Right lobe of liver (tissue), 6 donors: ENCODE data around the gene DLG1. TPM values are rescaled to one million over a fixed set of nuclear protein-coding genes. Genes with fewer than 3 reads are reported as not detected.

Experiments
- ATAC-seq, 4 donors: fragments of 200-7000 bp; cut with Tn5 transposase; one replicate each; pipeline ENCODE4 v1.9.1; 2020; ENCODE audit warnings: mild to moderate bottlenecking in 4 of 4, moderate library complexity in 4 of 4
- DNase-seq, 3 donors: peaks; one replicate each; pipeline ENCODE4 v3.0.0-alpha.2; 2020
- H3K27ac ChIP-seq, 3 donors: fragments of 200-600 bp; one replicate each; pipeline ENCODE4 v1.8.0; 2022
- H3K27me3 ChIP-seq, 2 donors: fragments of 200-600 bp; one replicate each; pipeline ENCODE4 v1.8.0; 2022
- H3K36me3 ChIP-seq, 4 donors: fragments of 200-600 bp; sonication (generic) in 1 of 4; one replicate each; pipeline versions ENCODE4 v1.5.1 to v1.8.0; 2017 to 2022; ENCODE audit warnings: control low read depth in 1 of 4
- H3K4me1 ChIP-seq, 4 donors: fragments of 200-600 bp; sonication (generic) in 1 of 4; one replicate each; pipeline versions ENCODE4 v1.5.1 to v1.8.0; 2017 to 2022; ENCODE audit warnings: control low read depth in 1 of 4
- H3K4me3 ChIP-seq, 3 donors: fragments of 200-600 bp; one replicate each; pipeline ENCODE4 v1.8.0; 2022
- H3K9me3 ChIP-seq, 4 donors: fragments of 200-600 bp; sonication (generic) in 1 of 4; one replicate each; pipeline versions ENCODE4 v1.5.1 to v1.8.0; 2017 to 2022; ENCODE audit warnings: control low read depth in 1 of 4
- POLR2A ChIP-seq: fragments of 450-650 bp; IDR thresholded peaks from one replicate; pipeline ENCODE4 v1.6.1; 2017; ENCODE audit warnings: antibody characterized with exemption, mild to moderate bottlenecking
- WGBS: methylation state at CpG from one replicate; pipeline ENCODE4 v1.1.6; 2018; ENCODE audit warnings: low coverage, low lambda C conversion rate; ENCODE audit not compliant: insufficient coverage; ENCODE audit errors: missing lambda C conversion rate; 5-methylcytosine and 5-hydroxymethylcytosine counted together
- intact Hi-C, 2 donors: fragments of 100-400 bp; cut with DNase I; formaldehyde crosslinking; loops; one replicate each; pipeline versions ENCODE4 v1.11.2 to v1.14.1; 2022
- total RNA-seq, 6 experiments: library from RNA; depleted of rRNA in 2 of 6; stranded (reverse); fragments of >200 nt in 2 of 6; fragmentation: NEBNext Ultra II Directional in 3 of 6; extraction: Animal tissue kit (Norgen Biotek cat#: 25700) in 3 of 6; gene quantifications; one replicate each; pipeline versions ENCODE4 v1.1.0 to v1.2.4, GENCODE V29; 2016 to 2023
- TF ChIP-seq, protein P1 (sequence below), 4 donors: fragments of 200-600 bp in 3 of 4; fragments of 450-650 bp in 1 of 4; IDR thresholded peaks; one replicate each; pipeline versions ENCODE4 v1.5.1 to v1.8.0; 2016 to 2022; ENCODE audit warnings: antibody characterized with exemption in 4 of 4, mild to moderate bottlenecking in 2 of 4
- donor health status: DM: no; HTN: yes; CAD: no.
- donor health status: DM: no; HTN: no; CAD: no.
- donor health status: DM: no; HTN: no; CAD: no.
- donor health status: DM: no; HTN: yes; CAD: no.
- donor health status: DM: no; HTN: yes; CAD: no.

Gene DLG1
- total RNA-seq, 6 experiments from 2014 or later = 36.1 to 50.2 (median 44.2) TPM

GRCh38 chr3:197024881-197025735 is 273.3 kb downstream of the DLG1 start:
- H3K9me3 ChIP-seq = no peaks in the 10 kb centered on the region
- ATAC-seq = no peak
- H3K27ac ChIP-seq = no peak overlapping the region
- no peak for TF ChIP-seq POLR2A
- TF ChIP-seq, protein P1, sequence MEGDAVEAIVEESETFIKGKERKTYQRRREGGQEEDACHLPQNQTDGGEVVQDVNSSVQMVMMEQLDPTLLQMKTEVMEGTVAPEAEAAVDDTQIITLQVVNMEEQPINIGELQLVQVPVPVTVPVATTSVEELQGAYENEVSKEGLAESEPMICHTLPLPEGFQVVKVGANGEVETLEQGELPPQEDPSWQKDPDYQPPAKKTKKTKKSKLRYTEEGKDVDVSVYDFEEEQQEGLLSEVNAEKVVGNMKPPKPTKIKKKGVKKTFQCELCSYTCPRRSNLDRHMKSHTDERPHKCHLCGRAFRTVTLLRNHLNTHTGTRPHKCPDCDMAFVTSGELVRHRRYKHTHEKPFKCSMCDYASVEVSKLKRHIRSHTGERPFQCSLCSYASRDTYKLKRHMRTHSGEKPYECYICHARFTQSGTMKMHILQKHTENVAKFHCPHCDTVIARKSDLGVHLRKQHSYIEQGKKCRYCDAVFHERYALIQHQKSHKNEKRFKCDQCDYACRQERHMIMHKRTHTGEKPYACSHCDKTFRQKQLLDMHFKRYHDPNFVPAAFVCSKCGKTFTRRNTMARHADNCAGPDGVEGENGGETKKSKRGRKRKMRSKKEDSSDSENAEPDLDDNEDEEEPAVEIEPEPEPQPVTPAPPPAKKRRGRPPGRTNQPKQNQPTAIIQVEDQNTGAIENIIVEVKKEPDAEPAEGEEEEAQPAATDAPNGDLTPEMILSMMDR (IDR thresholded peaks at IDR 0.05) = no peak
- peaks cover 0 to 12% (median 4%) of the 10 kb centered on the region in 4 donors for H3K4me1 ChIP-seq
- H3K4me3 ChIP-seq = no peak overlapping the region
- DNase-seq = no peak
- intact Hi-C loops = no loop called here
- 78% methylated on average over 10 of the region's 28 CpGs for WGBS
- no peaks in the 10 kb centered on the region for H3K27me3 ChIP-seq
- no peaks in the 10 kb centered on the region for H3K36me3 ChIP-seq

GRCh38 chr3:197023998-197024651 is 274.3 kb downstream of the DLG1 start:
- TF ChIP-seq, protein P1 (IDR thresholded peaks at IDR 0.05) = no peak
- TF ChIP-seq POLR2A = no peak
- 58% methylated on average over 5 of the region's 36 CpGs for WGBS
- ATAC-seq = no peak
- H3K4me1 ChIP-seq = peaks cover 0 to 4% (median 2%) of the 10 kb centered on the region in 4 donors
- H3K36me3 ChIP-seq = no peaks in the 10 kb centered on the region
- no peaks in the 10 kb centered on the region for H3K9me3 ChIP-seq
- intact Hi-C loops = no loop called here
- no peak overlapping the region for H3K4me3 ChIP-seq
- DNase-seq = no peak
- no peaks in the 10 kb centered on the region for H3K27me3 ChIP-seq
- no peak overlapping the region for H3K27ac ChIP-seq

- Histone ChIP-seq H3K4me3 (no peak overlapping the region), H3K36me3 (no peaks in the 10 kb centered on the region), H3K9me3 (no peaks in the 10 kb centered on the region), H3K27me3 (no peaks in the 10 kb centered on the region), H3K4me1 (no peaks in the 10 kb centered on the region), H3K27ac (no peak overlapping the region)
- TF ChIP-seq, protein P1 (IDR thresholded peaks at IDR 0.05) = no peak
- no peak for TF ChIP-seq POLR2A
- 60% methylated on average over 9 of the region's 27 CpGs for WGBS
- intact Hi-C loops = no loop called here
- no peak for ATAC-seq
- no peak for DNase-seq
These were observed 275.0 kb downstream of the DLG1 start for GRCh38 chr3:197023241-197023997.

DNA sequence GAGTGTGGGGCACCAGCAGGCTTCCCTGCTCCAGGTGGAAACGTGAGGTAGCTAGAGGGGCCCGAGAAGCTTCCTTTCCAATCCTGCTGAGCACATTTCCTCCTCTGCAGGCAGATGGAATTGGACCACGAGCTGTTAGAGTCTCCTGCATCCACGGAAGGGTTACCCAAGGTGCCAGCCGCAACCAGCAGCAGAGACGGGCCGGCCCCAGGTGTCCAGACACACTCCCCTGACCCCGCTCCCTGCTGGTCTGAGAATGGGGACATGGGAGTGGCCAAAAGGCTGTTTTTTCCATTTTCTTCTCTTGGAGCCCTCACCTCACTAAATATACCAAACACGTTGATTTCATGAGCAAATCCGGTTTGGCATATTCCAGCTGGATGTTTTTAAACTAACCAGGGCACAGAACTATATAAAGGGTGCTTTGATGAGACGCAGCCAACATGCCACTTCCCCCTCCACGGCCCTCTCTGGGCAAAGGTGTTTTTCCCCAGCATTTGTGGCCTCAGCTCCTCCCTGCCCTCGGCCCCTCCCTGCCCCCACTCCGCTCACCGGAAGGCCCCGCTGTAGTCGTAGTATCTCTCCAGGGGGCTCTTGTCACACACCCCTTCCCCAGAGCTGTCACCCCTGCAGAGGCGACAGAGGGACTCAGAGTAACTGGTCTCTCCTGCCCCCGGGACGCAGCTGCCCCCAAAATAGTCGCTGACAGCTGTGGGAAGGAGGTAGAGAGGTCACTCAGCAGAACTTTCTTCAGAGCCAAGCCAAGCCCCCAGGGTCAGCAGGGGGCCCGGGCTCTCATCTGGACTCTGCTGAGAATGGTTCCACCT is 275.8 kb downstream of the DLG1 start:
- no peak for TF ChIP-seq POLR2A
- TF ChIP-seq, protein P1 (IDR thresholded peaks at IDR 0.05) = no peak
- no peak overlapping the region for H3K27ac ChIP-seq
- no peaks in the 10 kb centered on the region for H3K9me3 ChIP-seq
- H3K36me3 ChIP-seq = no peaks in the 10 kb centered on the region
- DNase-seq (no peak), ATAC-seq (no peak)
- H3K27me3 ChIP-seq = no peaks in the 10 kb centered on the region
- intact Hi-C loops = no loop called here
- WGBS = 35% methylated on average over 14 of the region's 22 CpGs
- H3K4me3 ChIP-seq = no peak overlapping the region
- no peaks in the 10 kb centered on the region for H3K4me1 ChIP-seq
